HFF-Myc (cell line): ENCODE data around the gene DIPK2A.

Source experiments
- DNase-seq: peaks from one replicate; pipeline ENCODE4 v3.0.0-alpha.2; 2011; ENCODE audit warnings: low read depth; ENCODE audit errors: extremely low read depth
- H3K4me3 ChIP-seq: replicated peaks from 2 replicates; pipeline ENCODE4 v1.5.1; 2011; ENCODE audit warnings: low read depth, mild to moderate bottlenecking, control low read depth, low read length
- TF ChIP-seq, protein P1 (sequence below): IDR thresholded peaks from 2 replicates; pipeline ENCODE4 v1.5.1; 2012; ENCODE audit warnings: mild to moderate bottlenecking, low read depth, low read length, control low read depth; ENCODE audit errors: missing control alignments

The DIPK2A gene

DNA sequence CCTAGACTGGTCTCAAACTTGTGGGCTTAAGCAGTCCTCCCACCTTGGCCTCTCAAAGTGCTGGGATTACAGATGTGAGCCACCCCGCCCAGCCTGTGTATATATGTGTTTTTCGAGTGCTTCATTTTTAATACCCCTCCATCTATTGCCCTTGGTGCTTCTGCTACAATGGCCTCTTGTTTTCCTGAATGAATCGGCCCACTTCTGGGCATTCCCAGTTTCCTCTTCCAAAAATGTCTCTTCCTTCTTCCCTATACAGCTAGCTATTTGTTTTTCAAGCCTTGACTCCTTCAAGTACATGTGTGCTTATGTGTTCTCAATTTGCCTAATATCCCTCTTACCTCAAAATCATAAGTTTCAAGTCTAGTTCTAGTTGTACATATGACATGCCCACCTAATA is 16.7 kb downstream of the DIPK2A start:
- TF ChIP-seq, protein P1, sequence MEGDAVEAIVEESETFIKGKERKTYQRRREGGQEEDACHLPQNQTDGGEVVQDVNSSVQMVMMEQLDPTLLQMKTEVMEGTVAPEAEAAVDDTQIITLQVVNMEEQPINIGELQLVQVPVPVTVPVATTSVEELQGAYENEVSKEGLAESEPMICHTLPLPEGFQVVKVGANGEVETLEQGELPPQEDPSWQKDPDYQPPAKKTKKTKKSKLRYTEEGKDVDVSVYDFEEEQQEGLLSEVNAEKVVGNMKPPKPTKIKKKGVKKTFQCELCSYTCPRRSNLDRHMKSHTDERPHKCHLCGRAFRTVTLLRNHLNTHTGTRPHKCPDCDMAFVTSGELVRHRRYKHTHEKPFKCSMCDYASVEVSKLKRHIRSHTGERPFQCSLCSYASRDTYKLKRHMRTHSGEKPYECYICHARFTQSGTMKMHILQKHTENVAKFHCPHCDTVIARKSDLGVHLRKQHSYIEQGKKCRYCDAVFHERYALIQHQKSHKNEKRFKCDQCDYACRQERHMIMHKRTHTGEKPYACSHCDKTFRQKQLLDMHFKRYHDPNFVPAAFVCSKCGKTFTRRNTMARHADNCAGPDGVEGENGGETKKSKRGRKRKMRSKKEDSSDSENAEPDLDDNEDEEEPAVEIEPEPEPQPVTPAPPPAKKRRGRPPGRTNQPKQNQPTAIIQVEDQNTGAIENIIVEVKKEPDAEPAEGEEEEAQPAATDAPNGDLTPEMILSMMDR: no peak
- no peak overlapping the region for H3K4me3 ChIP-seq
- no peak for DNase-seq

DNA sequence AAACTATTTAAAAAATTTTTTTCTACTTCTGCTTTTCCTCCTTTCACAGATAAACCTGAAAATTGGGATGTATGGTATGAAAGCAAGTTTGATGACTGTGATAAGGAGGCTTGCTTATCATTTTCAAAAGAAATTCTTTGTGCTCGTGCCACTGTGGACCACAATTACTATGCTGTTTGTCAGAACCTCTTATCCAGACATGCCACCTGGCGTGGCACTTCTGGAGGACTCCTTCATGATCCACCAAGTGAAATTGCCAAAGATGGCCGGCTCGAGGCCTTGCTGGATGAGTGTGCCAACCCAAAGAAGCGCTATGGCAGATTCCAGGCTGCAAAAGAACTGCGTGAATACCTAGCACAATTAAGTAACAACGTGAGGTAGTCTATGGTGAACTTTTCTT is 17.8 kb downstream of the DIPK2A start:
- TF ChIP-seq, protein P1: no peak
- no peak overlapping the region for H3K4me3 ChIP-seq
- no peak for DNase-seq

DNA sequence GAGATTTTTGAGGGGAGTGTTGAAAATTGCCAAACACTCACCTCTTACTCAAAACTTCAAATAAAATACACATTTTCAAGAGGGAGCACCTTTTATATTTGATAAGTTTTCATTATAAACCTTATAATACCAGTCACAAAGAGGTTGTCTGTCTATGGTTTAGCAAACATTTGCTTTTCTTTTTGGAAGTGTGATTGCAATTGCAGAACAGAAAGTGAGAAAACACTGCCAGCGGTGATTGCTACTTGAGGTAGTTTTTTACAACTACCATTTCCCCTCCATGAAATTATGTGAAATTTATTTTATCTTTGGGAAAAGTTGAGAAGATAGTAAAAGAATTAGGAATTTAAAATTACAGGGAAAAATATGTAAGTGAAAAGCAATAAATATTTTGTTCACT is 20.1 kb downstream of the DIPK2A start:
- TF ChIP-seq, protein P1: no peak
- no peak overlapping the region for H3K4me3 ChIP-seq
- no peak for DNase-seq

DNA sequence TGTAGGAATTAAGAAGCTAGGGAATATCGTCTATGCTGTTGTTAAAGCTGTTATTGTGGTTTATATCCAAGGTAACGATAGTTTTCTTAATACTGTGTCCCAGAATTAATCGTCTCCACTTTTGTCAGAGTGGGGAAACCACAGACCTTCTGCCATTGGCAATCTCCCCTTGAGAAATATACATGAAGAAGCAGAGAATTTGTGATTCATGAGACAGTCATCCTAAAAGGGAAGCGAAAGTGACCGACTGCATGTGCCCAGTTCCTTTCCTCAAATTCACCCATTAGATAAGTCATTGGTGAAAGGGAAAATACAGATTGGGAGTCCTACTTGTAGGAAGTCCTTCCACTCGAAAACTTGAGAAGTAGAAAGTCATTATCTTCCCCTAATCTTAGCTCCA is 26.6 kb downstream of the DIPK2A start:
- H3K4me3 ChIP-seq: no peak overlapping the region
- DNase-seq: no peak
- TF ChIP-seq, protein P1: no peak

DNA sequence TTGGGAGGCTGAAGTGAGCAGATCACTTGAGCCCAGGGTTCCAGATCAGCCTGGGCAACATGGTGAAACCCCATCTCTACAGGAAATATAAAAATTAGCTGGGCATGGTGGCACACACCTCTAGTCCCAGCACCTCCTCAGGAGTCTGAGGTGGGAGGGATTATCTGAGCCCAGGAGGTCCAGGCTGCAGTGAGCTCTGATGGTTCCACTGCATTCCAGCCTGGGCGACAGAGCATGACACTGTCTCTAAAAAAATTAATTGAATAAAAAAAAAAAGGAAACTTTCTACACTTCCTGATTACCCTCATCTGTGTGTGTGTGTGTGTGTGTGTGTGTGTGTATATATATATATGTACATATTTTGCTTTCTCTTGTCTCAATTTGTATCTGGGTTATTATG is 31.4 kb downstream of the DIPK2A start:
- no peak for DNase-seq
- TF ChIP-seq, protein P1: no peak
- no peak overlapping the region for H3K4me3 ChIP-seq

DNA sequence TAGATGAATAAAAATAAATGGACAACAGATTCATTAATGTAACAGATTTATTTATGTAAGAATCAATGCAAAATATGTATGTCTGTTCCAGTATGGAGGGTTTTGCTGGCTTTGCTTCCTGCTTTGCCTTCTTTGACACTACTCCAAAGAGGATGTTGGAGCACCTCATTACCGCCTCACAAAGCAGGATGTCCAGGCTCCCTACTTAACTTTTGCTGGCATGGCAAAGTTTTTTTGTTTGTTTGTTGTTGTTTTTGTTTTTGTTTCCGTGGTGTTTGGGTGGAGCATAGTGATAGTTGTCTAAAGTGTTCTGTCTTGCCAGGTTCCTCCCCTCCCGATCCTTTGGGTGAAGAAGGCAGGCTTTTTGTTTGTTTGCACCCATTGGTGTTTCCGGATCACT is 38.7 kb downstream of the DIPK2A start:
- TF ChIP-seq, protein P1: no peak
- DNase-seq: no peak

DNA sequence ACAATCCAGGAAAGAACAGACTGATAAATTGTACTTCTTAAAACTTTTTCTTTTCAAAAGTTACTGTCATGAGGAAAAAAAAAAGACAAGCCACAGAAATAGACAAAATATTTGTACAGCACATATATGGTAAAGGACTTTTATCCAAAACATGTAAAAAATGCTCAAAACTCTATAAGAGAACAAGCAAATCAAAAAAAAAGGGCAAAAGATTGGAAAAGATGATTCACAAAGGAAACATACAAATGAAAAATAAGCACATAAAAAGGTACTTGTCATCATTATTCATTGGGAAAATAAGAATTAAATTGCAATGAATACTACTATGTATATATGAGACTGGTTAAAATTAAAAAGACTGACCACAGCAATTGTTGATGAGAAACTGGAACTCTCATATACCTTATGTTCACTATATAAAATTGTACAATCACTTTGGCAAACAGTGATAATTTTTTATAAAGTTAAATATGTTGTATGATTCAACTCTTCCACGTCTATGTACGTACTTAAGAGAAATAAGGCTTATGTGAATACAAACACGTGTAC is 39.7 kb downstream of the DIPK2A start:
- no peak for DNase-seq
- TF ChIP-seq, protein P1: no peak
- H3K4me3 ChIP-seq: no peak overlapping the region

More for the DNA sequence above, 38.7 kb downstream of the DIPK2A start:
- H3K4me3 ChIP-seq: no peak overlapping the region
